Lung (tissue), 12 donors: ENCODE data around the gene MAP3K4. TPM values are rescaled to one million over a fixed set of nuclear protein-coding genes. Genes with fewer than 3 reads are reported as not detected.

Source experiments
- ATAC-seq: fragments of 200-7000 bp; cut with Tn5 transposase; one replicate; pipeline ENCODE4 v1.9.1; 2020; ENCODE audit warnings: moderate number of reproducible peaks; ENCODE audit not compliant: insufficient read depth, low FRiP score
- DNase-seq, 3 donors: peaks; one replicate each; pipeline ENCODE4 v3.0.0-alpha.2; 2013 to 2017
- H3K27ac ChIP-seq, 2 donors: one replicate each; pipeline ENCODE4 v1.5.1; 2013; ENCODE audit warnings: mild to moderate bottlenecking in 2 of 2, moderate library complexity in 2 of 2, control low read depth in 1 of 2, inconsistent platforms in 1 of 2, low read depth in 1 of 2, low read length in 1 of 2
- H3K27me3 ChIP-seq, 3 donors: one replicate each; pipeline ENCODE4 v1.5.1; 2013; ENCODE audit warnings: low read length in 2 of 3; ENCODE audit not compliant: control insufficient read depth in 3 of 3, insufficient read depth in 3 of 3
- H3K36me3 ChIP-seq, 4 donors: one replicate each; pipeline ENCODE4 v1.5.1; 2013; ENCODE audit warnings: low read length in 4 of 4, mild to moderate bottlenecking in 1 of 4, moderate library complexity in 1 of 4; ENCODE audit not compliant: control insufficient read depth in 4 of 4, insufficient read depth in 4 of 4
- H3K4me1 ChIP-seq, 5 donors: one replicate each; pipeline ENCODE4 v1.5.1; 2013; ENCODE audit warnings: low read length in 5 of 5, mild to moderate bottlenecking in 2 of 5, moderate library complexity in 1 of 5; ENCODE audit not compliant: control insufficient read depth in 5 of 5, insufficient read depth in 5 of 5
- H3K4me3 ChIP-seq: one replicate; pipeline ENCODE4 v1.5.1; 2013; ENCODE audit warnings: mild to moderate bottlenecking, control low read depth, moderate library complexity
- H3K9ac ChIP-seq, 2 donors: one replicate each; pipeline ENCODE4 v1.5.1; 2013; ENCODE audit warnings: low read length in 2 of 2, control low read depth in 1 of 2; ENCODE audit not compliant: insufficient read depth in 1 of 2
- H3K9me3 ChIP-seq, 4 donors: one replicate each; pipeline ENCODE4 v1.5.1; 2013; ENCODE audit warnings: low read length in 3 of 4, mild to moderate bottlenecking in 1 of 4, moderate library complexity in 1 of 4; ENCODE audit not compliant: control insufficient read depth in 4 of 4, insufficient read depth in 3 of 4
- WGBS, 2 donors: extraction: QIAGEN DNeasy Blood & Tissue Kit; methylation state at CpG; one replicate each; pipeline ENCODE4 v1.1.7; 2013; 5-methylcytosine and 5-hydroxymethylcytosine counted together
- polyA plus RNA-seq, 2 donors: library from polyadenylated mRNA; stranded (reverse); fragments of 200-250 nt; gene quantifications; one replicate each; pipeline ENCODE4 v1.2.1, GENCODE V29; 2013
- total RNA-seq, 2 donors: library from RNA; depleted of rRNA in 1 of 2; stranded (reverse); fragments of >200 nt in 1 of 2; gene quantifications; one replicate each; pipeline ENCODE4 v1.2.1, GENCODE V29; 2014 to 2021
- TF ChIP-seq, protein P1 (sequence below): IDR thresholded peaks from 2 replicates; pipeline ENCODE4 v1.5.1; 2012; ENCODE audit warnings: mild to moderate bottlenecking; ENCODE audit errors: control extremely low read depth, extremely low read depth
- donor health status: control.
- donor health status: control.
- donor health status: Bipolar disorder and iron deficiency.
- donor health status: healthy.
- donor health status: DM: yes; HTN: yes; CAD: no.

The MAP3K4 gene
- total and polyA plus RNA-seq, 4 donors, result 8.6 to 56.8 (median 29.9) TPM

DNA sequence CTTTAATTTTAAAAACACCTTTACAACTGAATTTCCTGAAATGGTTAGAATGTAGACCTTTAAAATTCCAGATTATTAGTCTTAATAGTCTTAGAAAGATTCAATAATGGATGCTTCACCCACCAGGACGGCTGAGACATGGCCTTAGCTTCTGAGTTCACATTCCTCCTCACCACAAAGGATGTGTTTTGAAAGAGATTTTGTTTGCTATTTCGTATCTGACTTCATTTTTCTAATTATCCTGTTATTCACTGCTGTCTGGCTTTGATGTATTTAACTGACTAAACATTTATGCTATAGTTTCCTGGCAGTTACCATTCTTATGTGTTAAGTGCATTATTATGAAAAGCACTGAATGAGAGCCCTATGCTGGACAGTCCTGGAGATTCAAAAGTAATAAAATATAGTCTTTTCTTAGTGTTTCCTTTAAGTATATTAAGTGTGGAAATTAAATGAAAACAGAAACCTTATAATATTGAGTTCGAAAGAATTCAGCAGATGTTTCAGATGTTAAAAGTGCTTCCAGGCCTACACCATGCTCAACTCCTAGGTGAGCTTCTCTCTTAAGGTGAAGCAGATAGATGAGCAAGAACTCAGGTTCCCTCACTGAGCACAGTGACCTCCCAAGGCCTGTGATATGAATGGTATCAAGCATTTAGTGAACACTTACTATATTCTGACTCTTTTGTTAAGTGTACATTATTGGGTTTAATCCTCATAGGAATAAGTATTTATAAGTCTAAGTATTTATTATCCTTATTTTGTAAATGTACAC lies 40.3 kb downstream of the MAP3K4 start:
- WGBS, 2 donors, result 40 to 53% methylated on average over 3 of the region's 3 CpGs
- peaks cover 0 to 11% (median 5%) of the 10 kb centered on the region in 4 donors for H3K36me3 ChIP-seq
- DNase-seq, result no peak
- H3K9me3 ChIP-seq, result no peaks in the 10 kb centered on the region
- no peak overlapping the region for H3K9ac ChIP-seq
- H3K4me3 ChIP-seq, result no peak overlapping the region
- H3K27ac ChIP-seq, result no peak overlapping the region
- no peak for ATAC-seq
- H3K4me1 ChIP-seq, result peaks cover 0 to 8% (median 3%) of the 10 kb centered on the region in 5 donors
- TF ChIP-seq, protein P1, sequence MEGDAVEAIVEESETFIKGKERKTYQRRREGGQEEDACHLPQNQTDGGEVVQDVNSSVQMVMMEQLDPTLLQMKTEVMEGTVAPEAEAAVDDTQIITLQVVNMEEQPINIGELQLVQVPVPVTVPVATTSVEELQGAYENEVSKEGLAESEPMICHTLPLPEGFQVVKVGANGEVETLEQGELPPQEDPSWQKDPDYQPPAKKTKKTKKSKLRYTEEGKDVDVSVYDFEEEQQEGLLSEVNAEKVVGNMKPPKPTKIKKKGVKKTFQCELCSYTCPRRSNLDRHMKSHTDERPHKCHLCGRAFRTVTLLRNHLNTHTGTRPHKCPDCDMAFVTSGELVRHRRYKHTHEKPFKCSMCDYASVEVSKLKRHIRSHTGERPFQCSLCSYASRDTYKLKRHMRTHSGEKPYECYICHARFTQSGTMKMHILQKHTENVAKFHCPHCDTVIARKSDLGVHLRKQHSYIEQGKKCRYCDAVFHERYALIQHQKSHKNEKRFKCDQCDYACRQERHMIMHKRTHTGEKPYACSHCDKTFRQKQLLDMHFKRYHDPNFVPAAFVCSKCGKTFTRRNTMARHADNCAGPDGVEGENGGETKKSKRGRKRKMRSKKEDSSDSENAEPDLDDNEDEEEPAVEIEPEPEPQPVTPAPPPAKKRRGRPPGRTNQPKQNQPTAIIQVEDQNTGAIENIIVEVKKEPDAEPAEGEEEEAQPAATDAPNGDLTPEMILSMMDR, result no peak
- no peaks in the 10 kb centered on the region for H3K27me3 ChIP-seq

DNA sequence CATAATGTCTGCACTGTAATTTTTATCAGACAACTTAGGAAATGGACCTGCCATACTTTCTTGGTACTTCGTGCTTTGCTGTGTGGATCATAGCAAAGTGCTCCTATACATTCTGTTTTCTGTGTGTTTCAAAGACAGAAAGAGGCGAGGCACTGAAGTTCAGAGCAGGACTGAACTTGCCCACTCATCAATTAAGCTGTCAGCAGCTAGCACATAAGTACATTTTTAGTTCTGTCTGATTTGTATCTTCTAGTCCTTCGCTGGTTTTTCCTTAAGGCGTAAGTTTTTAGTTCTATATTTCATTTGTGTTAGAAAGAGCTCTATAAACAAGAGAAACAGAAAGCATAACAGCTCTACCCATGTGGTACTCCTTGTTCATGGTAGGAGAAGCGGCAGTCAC lies 42.1 kb downstream of the MAP3K4 start:
- TF ChIP-seq, protein P1, result no peak
- WGBS, 2 donors, result 92% methylated on average over 5 of the region's 5 CpGs
- H3K27ac ChIP-seq, result no peak overlapping the region
- H3K4me1 ChIP-seq, result peaks cover 0 to 14% (median 10%) of the 10 kb centered on the region in 5 donors
- peaks cover 0 to 11% (median 6%) of the 10 kb centered on the region in 4 donors for H3K36me3 ChIP-seq
- DNase-seq (no peak), ATAC-seq (no peak)
- H3K27me3 ChIP-seq, result no peaks in the 10 kb centered on the region
- no peaks in the 10 kb centered on the region for H3K9me3 ChIP-seq
- no peak overlapping the region for H3K9ac ChIP-seq
- no peak overlapping the region for H3K4me3 ChIP-seq

DNA sequence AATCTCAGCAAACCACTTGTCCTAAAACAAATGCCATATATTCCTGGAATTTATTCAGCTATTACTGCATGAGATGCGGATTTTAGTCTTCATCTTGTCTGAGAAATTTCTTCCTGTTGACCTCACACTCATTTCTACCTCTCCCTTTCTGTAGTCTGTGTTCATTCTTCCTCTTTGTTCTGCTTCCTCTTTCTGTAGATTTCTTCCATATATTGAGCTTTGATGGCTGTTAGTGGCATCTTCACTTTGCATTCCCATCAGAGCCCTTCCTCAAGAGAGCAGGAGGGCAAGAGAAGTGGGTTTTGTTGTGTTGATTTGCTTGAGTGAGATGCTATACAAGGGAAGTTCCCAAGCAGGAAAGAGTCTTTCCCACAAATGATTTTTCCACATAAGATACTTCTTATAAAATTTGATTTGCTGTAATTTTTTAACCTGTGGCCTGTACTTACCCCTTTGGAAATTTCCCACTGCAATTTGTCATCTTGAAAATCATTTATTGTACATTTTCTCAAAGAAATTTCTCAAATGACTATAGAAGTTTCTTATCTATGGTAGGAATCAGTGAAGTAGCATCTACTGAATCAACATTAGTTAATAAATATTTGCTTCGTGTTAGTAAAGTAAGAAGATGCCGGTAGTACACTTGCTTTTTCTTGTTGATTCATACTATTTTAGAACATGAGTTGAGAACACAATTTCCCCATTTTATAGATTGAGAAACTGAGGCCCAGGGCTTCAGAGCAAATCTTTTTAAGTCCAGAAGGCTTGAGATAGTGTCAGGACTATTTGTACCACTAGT lies 43.8 kb downstream of the MAP3K4 start:
- H3K4me1 ChIP-seq, result peaks cover 0 to 14% (median 10%) of the 10 kb centered on the region in 5 donors
- WGBS, 2 donors, result 76 to 77% methylated on average over 3 of the region's 3 CpGs
- TF ChIP-seq, protein P1, result no peak
- peaks cover 0 to 11% (median 8%) of the 10 kb centered on the region in 4 donors for H3K36me3 ChIP-seq
- ATAC-seq (no peak), DNase-seq (no peak)
- no peak overlapping the region for H3K9ac ChIP-seq
- no peaks in the 10 kb centered on the region for H3K9me3 ChIP-seq
- H3K4me3 ChIP-seq, result no peak overlapping the region
- H3K27ac ChIP-seq, result no peak overlapping the region
- H3K27me3 ChIP-seq, result no peaks in the 10 kb centered on the region
